Measurements from ENCODE around the gene CACNA1D. TPM values are rescaled to one million over a fixed set of nuclear protein-coding genes. Genes with fewer than 3 reads are reported as not detected.
A peak's percentile ranks its signal among the peaks of the same experiment; 100 is the strongest.

The CACNA1D gene
- total RNA-seq, 1 donor from 2014 or later = 1.9 TPM

- H3K4me3 Mint-ChIP-seq = no peak overlapping the region
- ATAC-seq (ENCODE audit: low read depth) (no peak), DNase-seq (no peak)
- H3K36me3 Mint-ChIP-seq (ENCODE audit: low read depth) = no peaks in the 10 kb centered on the region
- H3K4me1 Mint-ChIP-seq = peaks cover 4% of the 10 kb centered on the region
- no peak overlapping the region for H3K27ac Mint-ChIP-seq
- TF ChIP-seq CTCF (IDR thresholded peaks at IDR 0.05) = no peak
- CTCF ChIA-PET = no interaction called here
- no peaks in the 10 kb centered on the region for H3K9me3 Mint-ChIP-seq
- POLR2A ChIA-PET = no interaction called here
- intact Hi-C loops (cut with micrococcal nuclease) = no loop called here
- peaks cover 28% of the 10 kb centered on the region for H3K27me3 Mint-ChIP-seq
Observed at GRCh38 chr3:53489787-53490458, 4.5 kb upstream of the CACNA1D start.

- H3K4me1 Mint-ChIP-seq = peaks cover 10% of the 10 kb centered on the region
- no peak for TF ChIP-seq CTCF (IDR thresholded peaks at IDR 0.05)
- CTCF ChIA-PET = no interaction called here
- H3K9me3 Mint-ChIP-seq = no peaks in the 10 kb centered on the region
- H3K27ac Mint-ChIP-seq = no peak overlapping the region
- H3K27me3 Mint-ChIP-seq = peaks cover 32% of the 10 kb centered on the region
- no peaks in the 10 kb centered on the region for H3K36me3 Mint-ChIP-seq (ENCODE audit: low read depth)
- intact Hi-C loops (cut with micrococcal nuclease) = no loop called here
- POLR2A ChIA-PET = no interaction called here
- ATAC-seq (ENCODE audit: low read depth) (no peak), DNase-seq (no peak)
- H3K4me3 Mint-ChIP-seq = no peak overlapping the region
Observed at GRCh38 chr3:53490459-53490968, 3.9 kb upstream of the CACNA1D start.

- Mint-ChIP-seq H3K4me3 (no peak overlapping the region), H3K36me3 (ENCODE audit: low read depth) (no peaks in the 10 kb centered on the region), H3K4me1 (peaks cover 15% of the 10 kb centered on the region), H3K9me3 (no peaks in the 10 kb centered on the region), H3K27ac (no peak overlapping the region), H3K27me3 (peaks cover 36% of the 10 kb centered on the region)
- ChIA-PET POLR2A (no interaction called here), CTCF (no interaction called here)
- intact Hi-C loops (cut with micrococcal nuclease) = no loop called here
- no peak for TF ChIP-seq CTCF (IDR thresholded peaks at IDR 0.05)
- DNase-seq = no peak
- ATAC-seq (ENCODE audit: low read depth) = no peak
Observed at GRCh38 chr3:53491276-53491675, 3.1 kb upstream of the CACNA1D start.

- Mint-ChIP-seq H3K36me3 (ENCODE audit: low read depth) (no peaks in the 10 kb centered on the region), H3K4me1 (peaks cover 19% of the 10 kb centered on the region), H3K27me3 (peaks cover 51% of the 10 kb centered on the region), H3K27ac (no peak overlapping the region), H3K4me3 (peak overlapping the region; percentile 25), H3K9me3 (no peaks in the 10 kb centered on the region)
- ChIA-PET POLR2A (interaction anchor here (0.7 to 1.5 kb wide), 2 partner anchors 10 to 67 kb away, joined by 3 to 5 read pairs; no protein-coding TSS in a partner anchor), CTCF (no interaction called here)
- no peak for TF ChIP-seq CTCF (IDR thresholded peaks at IDR 0.05)
- DNase-seq (no peak), ATAC-seq (ENCODE audit: low read depth) (no peak)
- intact Hi-C loops (cut with micrococcal nuclease) = no loop called here
Observed at GRCh38 chr3:53493595-53493962, 832 bp upstream of the CACNA1D start.

GRCh38 chr3:53495146-53495519 lies 722 bp downstream of the CACNA1D start:
- ATAC-seq (ENCODE audit: low read depth) (no peak), DNase-seq (no peak)
- intact Hi-C loops (cut with micrococcal nuclease) = no loop called here
- CTCF ChIA-PET = no interaction called here
- Mint-ChIP-seq H3K4me3 (peak overlapping the region; percentile 56), H3K9me3 (no peaks in the 10 kb centered on the region), H3K27ac (no peak overlapping the region), H3K36me3 (ENCODE audit: low read depth) (no peaks in the 10 kb centered on the region), H3K4me1 (peaks cover 19% of the 10 kb centered on the region), H3K27me3 (peaks cover 52% of the 10 kb centered on the region)
- TF ChIP-seq CTCF (IDR thresholded peaks at IDR 0.05) = no peak
- POLR2A ChIA-PET = no interaction called here

Measured in activated B cell treated with CpG ODN at 0.5 μM for 24 hours (primary cell).